IMR-90 (cell line): ENCODE results near the gene HGFAC. TPM values are rescaled to one million over a fixed set of nuclear protein-coding genes. Genes with fewer than 3 reads are reported as not detected.

ENCODE experiments used
- ATAC-seq: fragments of 200-7000 bp; cut with Tn5 transposase; 2 replicates; pipeline ENCODE4 v1.9.1; 2020; ENCODE audit warnings: low read depth, mild to moderate bottlenecking, moderate library complexity
- BruUV-seq: library from RNA; stranded (reverse); fragments of 400-500 nt; replicated peaks from 2 replicates; lab custom pipeline; 2021; lab: Mats Ljungman, UMichigan
- CTCF ChIA-PET: fragments of 300-600 bp; formaldehyde crosslinking; extraction: SDS; loops from one replicate; lab custom pipeline; 2021; ENCODE audit warnings: antibody characterized with exemption; lab: Yijun Ruan, JAX
- POLR2A ChIA-PET: fragments of 300-600 bp; sonication (Branson Sonifier 250); formaldehyde crosslinking; loops from one replicate; lab custom pipeline; 2022; ENCODE audit warnings: antibody characterized with exemption; ENCODE audit not compliant: unreplicated experiment; lab: Charles Lee
- DNase-seq: peaks from one replicate; pipeline ENCODE4 v3.0.0; 2013
- H2AFZ ChIP-seq: replicated peaks from 2 replicates; pipeline ENCODE3; 2013; ENCODE audit warnings: low read length, mild to moderate bottlenecking; ENCODE audit not compliant: poor library complexity
- H2AK5ac ChIP-seq: 2 replicates; pipeline ENCODE4 v1.6.1; 2013; ENCODE audit warnings: low read depth, low read length, inconsistent platforms
- H2AK9ac ChIP-seq: replicated peaks from 2 replicates; pipeline ENCODE3; 2013; ENCODE audit warnings: mild to moderate bottlenecking, low read depth, low read length, moderate library complexity; ENCODE audit not compliant: poor library complexity
- H2BK120ac ChIP-seq: 2 replicates; pipeline ENCODE4 v1.6.1; 2013; ENCODE audit warnings: low read depth, low read length, inconsistent platforms
- H2BK15ac ChIP-seq: 3 replicates; pipeline ENCODE4 v1.6.1; 2013; ENCODE audit warnings: low read depth, low read length, inconsistent platforms
- H2BK20ac ChIP-seq: 2 replicates; pipeline ENCODE4 v1.6.1; 2013; ENCODE audit warnings: low read depth, mild to moderate bottlenecking, inconsistent platforms, low read length, moderate library complexity
- H2BK5ac ChIP-seq: 2 replicates; pipeline ENCODE4 v1.6.1; 2013; ENCODE audit warnings: mild to moderate bottlenecking, low read depth, low read length, inconsistent platforms; ENCODE audit not compliant: poor library complexity, severe bottlenecking
- H3K14ac ChIP-seq: replicated peaks from 2 replicates; pipeline ENCODE4 v1.6.1; 2013; ENCODE audit warnings: low read depth, low read length, inconsistent platforms
- H3K18ac ChIP-seq: 2 replicates; pipeline ENCODE4 v1.6.1; 2013; ENCODE audit warnings: low read depth, low read length, control low read depth
- H3K23ac ChIP-seq: 2 replicates; pipeline ENCODE4 v1.6.1; 2013; ENCODE audit warnings: low read depth, low read length, inconsistent platforms
- H3K27ac ChIP-seq: 2 replicates; pipeline ENCODE4 v1.5.1; 2013; ENCODE audit warnings: mild to moderate bottlenecking, control low read depth, low read length; ENCODE audit not compliant: insufficient read depth
- H3K27me3 ChIP-seq: 2 replicates; pipeline ENCODE4 v1.6.1; 2013; ENCODE audit warnings: low read length; ENCODE audit not compliant: control insufficient read depth, insufficient read depth
- H3K36me3 ChIP-seq: 2 replicates; pipeline ENCODE4 v1.6.1; 2013; ENCODE audit warnings: low read length, mixed read lengths; ENCODE audit not compliant: control insufficient read depth, insufficient read depth
- H3K4ac ChIP-seq: 2 replicates; pipeline ENCODE4 v1.6.1; 2013; ENCODE audit warnings: low read depth, low read length, inconsistent platforms
- H3K4me1 ChIP-seq: 2 replicates; pipeline ENCODE4 v1.6.1; 2013; ENCODE audit warnings: low read length, mixed read lengths; ENCODE audit not compliant: control insufficient read depth, insufficient read depth
- H3K4me2 ChIP-seq: 2 replicates; pipeline ENCODE4 v1.6.1; 2013; ENCODE audit warnings: low read depth, mild to moderate bottlenecking, control low read depth, low read length, moderate library complexity
- H3K4me3 ChIP-seq: 2 replicates; pipeline ENCODE4 v1.5.1; 2013; ENCODE audit warnings: low read depth, mild to moderate bottlenecking, control low read depth, low read length, moderate library complexity; ENCODE audit not compliant: insufficient read depth
- H3K56ac ChIP-seq: 2 replicates; pipeline ENCODE4 v1.6.1; 2013; ENCODE audit warnings: low read length, inconsistent platforms; ENCODE audit not compliant: insufficient read depth; ENCODE audit errors: extremely low read depth
- H3K79me1 ChIP-seq, 2 experiments: 2 replicates each; pipeline ENCODE4 v1.6.1; 2013; ENCODE audit warnings: low read length in 2 of 2, inconsistent platforms in 1 of 2, low read depth in 1 of 2
- H3K9ac ChIP-seq: 2 replicates; pipeline ENCODE4 v1.6.1; 2013; ENCODE audit warnings: low read depth, low read length, control low read depth
- H3K9me1 ChIP-seq: 2 replicates; pipeline ENCODE4 v1.6.1; 2013; ENCODE audit warnings: low read length, inconsistent platforms; ENCODE audit not compliant: insufficient read depth
- H3K9me3 ChIP-seq: 2 replicates; pipeline ENCODE4 v1.6.1; 2013; ENCODE audit warnings: low read length; ENCODE audit not compliant: control insufficient read depth, insufficient read depth
- H4K20me1 ChIP-seq: 2 replicates; pipeline ENCODE4 v1.6.1; 2013; ENCODE audit warnings: low read length, inconsistent platforms; ENCODE audit not compliant: insufficient read depth
- H4K5ac ChIP-seq: 2 replicates; pipeline ENCODE4 v1.6.1; 2013; ENCODE audit warnings: mild to moderate bottlenecking, low read depth, low read length, control low read depth
- H4K8ac ChIP-seq, 2 experiments: 2 replicates each; pipeline ENCODE4 v1.6.1; 2013; ENCODE audit warnings: low read depth in 2 of 2, low read length in 2 of 2, control low read depth in 1 of 2, inconsistent platforms in 1 of 2
- H4K91ac ChIP-seq: 2 replicates; pipeline ENCODE4 v1.6.1; 2013; ENCODE audit warnings: low read depth, low read length, inconsistent platforms; ENCODE audit not compliant: insufficient read depth
- CEBPB ChIP-seq: IDR thresholded peaks from 2 replicates; pipeline ENCODE4 v1.6.1; 2012; ENCODE audit warnings: low read depth, low read length, improper control_type of control experiment
- CHD1 ChIP-seq: IDR thresholded peaks from 2 replicates; pipeline ENCODE4 v1.6.1; 2012; ENCODE audit warnings: low read depth, low read length, improper control_type of control experiment
- MAZ ChIP-seq: IDR thresholded peaks from 2 replicates; pipeline ENCODE4 v1.6.1; 2012; ENCODE audit warnings: low read depth, mild to moderate bottlenecking, low read length, improper control_type of control experiment, moderate library complexity, borderline replicate concordance
- MXI1 ChIP-seq: IDR thresholded peaks from 2 replicates; pipeline ENCODE4 v1.6.1; 2012; ENCODE audit warnings: low read depth, mild to moderate bottlenecking, low read length, moderate library complexity, borderline replicate concordance
- NFE2L2 ChIP-seq: fragments of 150-350 bp; IDR thresholded peaks from 2 replicates; pipeline ENCODE4 v1.6.1; 2016; ENCODE audit warnings: low read depth, mild to moderate bottlenecking, low read length
- RAD21 ChIP-seq: IDR thresholded peaks from 2 replicates; pipeline ENCODE4 v1.6.1; 2012; ENCODE audit warnings: low read length, improper control_type of control experiment
- RFX5 ChIP-seq: IDR thresholded peaks from 2 replicates; pipeline ENCODE4 v1.8.0; 2012; ENCODE audit warnings: low read depth, mild to moderate bottlenecking, low read length, moderate library complexity
- WGBS, 2 experiments: methylation state at CpG; one replicate each; pipeline versions ENCODE4 v1.1.5 to v1.1.7; 2013; ENCODE audit warnings: missing lambda C conversion rate in 2 of 2; ENCODE audit not compliant: insufficient read length in 1 of 2; ENCODE audit errors: extremely low coverage in 2 of 2; 5-methylcytosine and 5-hydroxymethylcytosine counted together
- dilution Hi-C: fragments of 300-500 bp; cut with HindIII; formaldehyde crosslinking; loops from one replicate; pipeline ENCODE4 v1.14.3; 2018; ENCODE audit warnings: low sequenced_read_pairs; ENCODE audit not compliant: unreplicated experiment
- in situ Hi-C: fragments of 300-500 bp; cut with MboI; formaldehyde crosslinking; loops from 3 replicates; pipeline ENCODE4 v1.14.3; 2019; ENCODE audit warnings: low sequenced_read_pairs, inconsistent platforms, mixed read lengths
- intact Hi-C: fragments of 100-400 bp; cut with micrococcal nuclease; formaldehyde crosslinking; loops from 2 replicates; pipeline ENCODE4 v1.10.0; 2022
- polyA plus RNA-seq, 3 experiments: library from polyadenylated mRNA; depleted of rRNA; stranded (reverse); fragments of >200 nt; gene quantifications; 2 replicates each; pipeline ENCODE4 v1.2.3, GENCODE V29; 2012; ENCODE audit warnings: low replicate concordance in 1 of 3
- total RNA-seq: library from RNA; depleted of rRNA; stranded (reverse); fragments of >200 nt; gene quantifications from 2 replicates; pipeline ENCODE4 v1.2.3, GENCODE V29; 2012
- TF ChIP-seq, protein P1 (sequence below): conservative IDR thresholded peaks from 2 replicates; pipeline ENCODE4 v1.5.1; 2012; ENCODE audit warnings: mild to moderate bottlenecking, low read depth, low read length, improper control_type of control experiment

HGFAC gene
- total and polyA plus RNA-seq, 2 of the 4 experiments (the other 2 are of a cell fraction): 0.05 TPM; not detected in 1

GRCh38 chr4:3405176-3405575 is 36.6 kb upstream of the HGFAC start:
- no peaks in the 10 kb centered on the region for H3K27me3 ChIP-seq
- H4K91ac ChIP-seq: no peak overlapping the region
- H3K36me3 ChIP-seq: no peaks in the 10 kb centered on the region; the same call in 1 of the 2 replicates
- no peak overlapping the region for H2BK15ac ChIP-seq
- no peak for DNase-seq
- peaks cover 0 to 14% of the 10 kb centered on the region in 2 experiments; a peak in 2 of 4 replicates for H3K79me1 ChIP-seq
- 100% methylated on average over 3 of the region's 8 CpGs; no CpG with 5 or more reads in 1 of the 2 experiments for WGBS, 2 experiments
- dilution Hi-C loops (no loop called here), intact Hi-C loops (no loop called here), in situ Hi-C loops (no loop called here)
- no peak overlapping the region for H3K18ac ChIP-seq
- peaks cover 31% of the 10 kb centered on the region; the same call in 1 of the 2 replicates for H4K20me1 ChIP-seq
- H3K9me3 ChIP-seq: peaks cover 7% of the 10 kb centered on the region
- CTCF ChIA-PET: no interaction called here
- no peak overlapping the region for H2AFZ ChIP-seq
- no peak overlapping the region for H3K4me2 ChIP-seq
- H2BK5ac ChIP-seq: no peak overlapping the region
- H2BK20ac ChIP-seq: no peak overlapping the region
- no peak overlapping the region for H3K23ac ChIP-seq
- H3K56ac ChIP-seq: no peak overlapping the region
- H4K5ac ChIP-seq: no peak overlapping the region
- H3K9me1 ChIP-seq: peaks cover 16% of the 10 kb centered on the region
- no peak for TF ChIP-seq CEBPB
- TF ChIP-seq NFE2L2: no peak
- TF ChIP-seq RFX5: no peak
- TF ChIP-seq CHD1: no peak
- TF ChIP-seq, protein P1, sequence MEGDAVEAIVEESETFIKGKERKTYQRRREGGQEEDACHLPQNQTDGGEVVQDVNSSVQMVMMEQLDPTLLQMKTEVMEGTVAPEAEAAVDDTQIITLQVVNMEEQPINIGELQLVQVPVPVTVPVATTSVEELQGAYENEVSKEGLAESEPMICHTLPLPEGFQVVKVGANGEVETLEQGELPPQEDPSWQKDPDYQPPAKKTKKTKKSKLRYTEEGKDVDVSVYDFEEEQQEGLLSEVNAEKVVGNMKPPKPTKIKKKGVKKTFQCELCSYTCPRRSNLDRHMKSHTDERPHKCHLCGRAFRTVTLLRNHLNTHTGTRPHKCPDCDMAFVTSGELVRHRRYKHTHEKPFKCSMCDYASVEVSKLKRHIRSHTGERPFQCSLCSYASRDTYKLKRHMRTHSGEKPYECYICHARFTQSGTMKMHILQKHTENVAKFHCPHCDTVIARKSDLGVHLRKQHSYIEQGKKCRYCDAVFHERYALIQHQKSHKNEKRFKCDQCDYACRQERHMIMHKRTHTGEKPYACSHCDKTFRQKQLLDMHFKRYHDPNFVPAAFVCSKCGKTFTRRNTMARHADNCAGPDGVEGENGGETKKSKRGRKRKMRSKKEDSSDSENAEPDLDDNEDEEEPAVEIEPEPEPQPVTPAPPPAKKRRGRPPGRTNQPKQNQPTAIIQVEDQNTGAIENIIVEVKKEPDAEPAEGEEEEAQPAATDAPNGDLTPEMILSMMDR: no peak
- TF ChIP-seq MXI1: no peak
- TF ChIP-seq MAZ: no peak
- no peak for TF ChIP-seq RAD21
- no peak overlapping the region for H2AK5ac ChIP-seq
- no peak for ATAC-seq
- H2AK9ac ChIP-seq: no peak overlapping the region
- no peak overlapping the region for H4K8ac ChIP-seq
- no peak overlapping the region for H3K4me3 ChIP-seq
- H2BK120ac ChIP-seq: no peak overlapping the region
- no peak overlapping the region for H3K4ac ChIP-seq
- no peak overlapping the region for H3K27ac ChIP-seq
- no peak overlapping the region for H3K14ac ChIP-seq
- no TSS peak for BruUV-seq
- H3K9ac ChIP-seq: no peak overlapping the region
- H3K4me1 ChIP-seq: peaks cover 6% of the 10 kb centered on the region
- POLR2A ChIA-PET: no interaction called here
